Stimulated activated CD8-positive, alpha-beta memory T cell treated with anti-CD3 and anti-CD28 coated beads, Interleukin-15, amount 100 ng/mL, for 24 hours (primary cell): ENCODE measurements around the gene COX7A1.

Source experiments
- DNase-seq: peaks from one replicate; pipeline ENCODE4 v3.0.0-alpha.2; 2020; ENCODE audit warnings: low read depth

The COX7A1 gene

DNA sequence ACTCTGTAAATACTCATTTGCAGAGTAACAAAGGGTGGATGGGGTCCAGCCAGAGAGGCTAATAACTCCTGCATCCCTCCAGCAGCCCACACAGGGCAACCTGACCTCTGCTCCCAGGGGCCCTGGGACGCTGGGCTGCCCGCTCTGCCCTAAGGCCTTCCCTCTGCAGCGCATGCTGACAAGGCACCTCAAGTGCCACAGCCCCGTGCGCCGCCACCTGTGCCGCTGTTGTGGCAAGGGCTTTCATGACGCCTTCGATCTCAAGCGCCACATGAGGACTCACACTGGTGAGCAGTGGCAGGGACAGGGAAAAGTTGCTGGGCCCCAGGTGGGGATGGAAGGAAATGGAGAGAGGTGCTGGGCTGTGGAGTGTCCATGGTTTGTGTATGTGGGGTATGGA is 39.6 kb downstream of the COX7A1 start:
- DNase-seq = no peak

DNA sequence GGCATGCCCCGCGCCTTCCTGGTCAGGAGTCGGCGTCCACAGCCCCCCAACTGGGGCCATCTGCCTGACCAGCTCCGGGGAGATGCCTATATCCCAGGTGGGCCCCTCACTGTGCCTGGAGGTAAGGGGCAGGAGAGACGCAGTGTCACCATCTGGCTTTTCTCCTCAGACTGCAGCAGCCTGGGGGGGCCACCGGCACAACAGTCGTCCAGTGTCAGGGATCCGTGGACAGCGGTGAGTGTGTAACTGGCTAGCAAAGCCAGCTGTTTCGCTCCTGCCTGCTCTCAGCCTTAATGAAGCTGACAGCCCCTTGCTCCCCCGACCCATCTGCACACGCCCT is 41.1 kb downstream of the COX7A1 start:
- DNase-seq = no peak

DNA sequence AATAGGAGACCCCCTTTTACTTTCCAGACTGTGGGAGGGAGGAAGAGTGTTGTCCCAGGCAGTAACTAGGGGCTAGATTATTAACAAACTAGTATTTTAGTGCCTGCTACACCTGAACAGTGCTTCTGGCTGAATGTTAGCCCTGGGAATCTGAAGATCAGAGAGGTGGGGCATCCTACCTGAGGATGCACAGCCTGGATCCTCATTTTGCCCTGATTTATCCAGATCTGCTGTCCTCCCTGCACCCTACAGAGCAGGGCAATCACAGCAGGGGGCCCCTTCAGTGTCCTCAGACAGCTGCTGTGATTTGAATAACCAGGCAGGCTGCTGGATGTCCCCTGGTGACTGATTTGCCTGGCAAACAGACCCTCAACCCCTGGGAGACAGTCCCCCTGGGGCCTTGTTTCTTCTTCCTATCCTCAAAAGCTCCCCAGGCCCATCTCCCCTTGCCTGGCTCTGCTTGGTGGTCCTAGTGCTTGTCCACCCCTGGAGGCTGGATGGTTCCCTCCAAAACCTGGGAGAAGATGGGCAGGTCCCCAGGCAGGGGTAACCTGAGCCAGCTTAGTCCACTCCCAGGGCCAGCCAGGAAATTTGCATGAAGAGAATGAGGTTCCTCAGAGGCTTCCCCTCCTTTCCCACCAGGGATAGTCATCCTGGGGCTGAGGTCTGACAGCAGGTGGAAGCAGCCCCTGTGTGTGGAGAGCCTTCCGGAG is 41.6 kb downstream of the COX7A1 start, which contains the start of gene OVOL3:
Gene OVOL3 (plus strand): TSS at position 657 of the 713 bp plus-strand sequence. CDS start 60 bp downstream, outside the sequence.
- no peak for DNase-seq

DNA sequence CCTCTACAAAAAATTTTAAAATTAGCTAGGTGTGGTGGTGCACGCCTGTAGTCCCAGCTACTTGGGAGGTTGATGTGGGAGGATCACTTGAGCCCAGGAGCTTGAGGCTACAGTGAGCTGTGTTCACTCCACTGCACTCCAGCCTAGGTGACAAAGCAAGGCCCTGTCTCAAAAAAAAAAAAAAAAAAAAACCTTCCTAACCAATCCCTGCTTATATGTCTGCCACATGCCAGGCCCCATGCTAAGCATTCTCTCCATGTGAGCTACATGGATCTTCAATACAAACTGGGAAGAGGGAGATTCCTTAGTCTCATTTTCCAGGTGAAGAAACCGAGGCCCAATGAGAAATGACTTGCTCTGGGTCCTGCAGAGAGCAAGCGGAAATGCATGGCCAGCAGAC is 43.6 kb downstream of the COX7A1 start:
- no peak for DNase-seq

DNA sequence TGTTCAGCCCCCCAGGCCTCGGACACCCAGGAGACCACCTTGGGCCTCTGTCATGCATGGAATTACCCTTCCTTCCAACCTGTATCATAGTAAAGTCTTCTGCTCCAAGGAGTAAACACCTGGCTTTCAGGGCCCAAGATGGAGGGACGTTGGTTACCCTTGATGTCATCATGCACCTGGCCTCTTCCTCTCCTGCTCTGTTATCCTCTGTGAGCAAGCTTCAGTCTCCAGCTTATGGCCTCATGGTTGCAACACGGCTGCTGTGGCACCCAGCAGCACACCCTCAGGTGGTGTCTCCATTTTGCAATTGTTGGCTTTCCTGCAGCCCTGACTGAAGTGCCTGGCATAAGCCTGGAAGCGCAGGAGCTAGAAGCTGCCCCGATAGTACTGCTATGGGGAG is 45.3 kb downstream of the COX7A1 start:
- no peak for DNase-seq

DNA sequence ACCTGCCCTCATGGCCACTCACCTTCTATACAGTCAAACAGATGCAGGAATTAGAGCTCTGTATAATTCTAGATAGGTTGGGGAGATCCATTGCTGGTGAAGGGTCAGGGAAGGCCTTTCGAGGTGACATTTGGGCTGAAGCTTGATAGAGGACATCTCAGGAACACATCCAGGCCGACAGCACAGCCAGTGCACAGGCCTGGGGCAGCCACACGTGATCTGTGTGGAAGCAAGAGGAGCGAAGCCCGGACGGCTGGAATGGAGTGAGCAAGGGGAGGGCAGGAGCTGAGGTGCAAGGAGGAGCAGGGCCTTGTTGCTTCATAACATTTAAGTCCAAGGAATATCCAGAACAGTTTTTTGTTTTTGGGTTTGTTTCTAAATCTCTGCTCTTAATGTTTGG is 45.8 kb downstream of the COX7A1 start:
- no peak for DNase-seq

DNA sequence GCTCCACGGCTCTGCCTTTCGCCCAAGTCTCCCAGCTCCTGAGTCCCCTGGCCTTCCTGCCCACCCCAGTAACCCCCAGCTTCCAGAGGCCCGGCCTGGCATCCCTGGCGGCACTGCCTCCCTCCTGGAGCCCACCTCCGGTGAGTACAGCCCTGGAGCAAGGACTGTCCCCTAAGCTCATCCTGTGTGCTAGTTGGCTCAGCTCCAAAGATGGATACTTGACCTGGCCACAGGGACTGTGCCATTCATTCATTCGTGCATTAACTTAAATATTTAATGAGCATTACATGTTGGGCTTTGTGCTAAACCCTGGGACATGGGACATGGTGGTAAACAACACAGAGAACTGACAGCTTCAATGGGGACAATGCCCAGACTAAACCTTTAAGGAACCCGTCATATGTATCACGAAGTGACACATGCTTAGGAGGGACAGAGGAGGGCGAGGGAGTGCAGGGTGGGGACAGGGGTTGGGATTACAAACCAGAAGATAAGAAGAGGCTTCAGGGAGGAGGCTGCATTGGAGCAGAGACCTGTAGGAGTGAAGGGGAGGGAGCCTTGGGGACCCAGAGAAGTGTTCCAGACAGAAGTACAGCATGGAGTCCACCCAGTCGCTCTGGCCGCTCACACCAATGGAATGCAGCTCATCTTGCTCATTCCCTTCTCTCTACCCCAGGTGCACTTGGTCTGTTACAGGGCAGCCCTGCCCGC is 48.2 kb downstream of the COX7A1 start:
- DNase-seq = no peak

DNA sequence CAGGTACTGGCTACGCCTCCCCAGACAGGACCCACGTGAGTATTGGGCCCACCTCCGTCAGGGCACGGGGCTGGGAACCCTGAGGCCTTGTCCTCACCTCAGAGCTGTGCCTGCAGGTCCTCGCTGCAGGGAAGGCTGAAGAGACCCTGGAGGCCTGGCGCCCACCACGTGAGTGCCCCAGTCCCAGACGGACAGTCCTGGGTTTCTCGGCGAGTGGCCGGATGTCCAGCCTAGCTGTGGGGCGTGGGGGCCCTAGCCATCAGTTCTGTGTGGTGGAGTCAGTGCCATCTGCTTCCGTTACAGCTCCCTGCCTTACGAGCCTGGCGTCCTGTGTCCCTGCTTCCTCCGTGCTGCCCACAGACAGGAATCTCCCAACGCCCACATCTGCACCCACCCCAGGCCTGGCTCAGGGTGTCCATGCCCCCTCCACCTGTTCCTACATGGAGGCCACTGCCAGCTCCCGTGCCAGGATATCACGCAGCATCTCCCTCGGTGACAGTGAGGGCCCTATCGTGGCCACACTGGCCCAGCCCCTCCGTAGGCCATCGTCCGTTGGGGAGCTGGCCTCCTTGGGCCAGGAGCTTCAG is 49.1 kb downstream of the COX7A1 start:
- no peak for DNase-seq

DNA sequence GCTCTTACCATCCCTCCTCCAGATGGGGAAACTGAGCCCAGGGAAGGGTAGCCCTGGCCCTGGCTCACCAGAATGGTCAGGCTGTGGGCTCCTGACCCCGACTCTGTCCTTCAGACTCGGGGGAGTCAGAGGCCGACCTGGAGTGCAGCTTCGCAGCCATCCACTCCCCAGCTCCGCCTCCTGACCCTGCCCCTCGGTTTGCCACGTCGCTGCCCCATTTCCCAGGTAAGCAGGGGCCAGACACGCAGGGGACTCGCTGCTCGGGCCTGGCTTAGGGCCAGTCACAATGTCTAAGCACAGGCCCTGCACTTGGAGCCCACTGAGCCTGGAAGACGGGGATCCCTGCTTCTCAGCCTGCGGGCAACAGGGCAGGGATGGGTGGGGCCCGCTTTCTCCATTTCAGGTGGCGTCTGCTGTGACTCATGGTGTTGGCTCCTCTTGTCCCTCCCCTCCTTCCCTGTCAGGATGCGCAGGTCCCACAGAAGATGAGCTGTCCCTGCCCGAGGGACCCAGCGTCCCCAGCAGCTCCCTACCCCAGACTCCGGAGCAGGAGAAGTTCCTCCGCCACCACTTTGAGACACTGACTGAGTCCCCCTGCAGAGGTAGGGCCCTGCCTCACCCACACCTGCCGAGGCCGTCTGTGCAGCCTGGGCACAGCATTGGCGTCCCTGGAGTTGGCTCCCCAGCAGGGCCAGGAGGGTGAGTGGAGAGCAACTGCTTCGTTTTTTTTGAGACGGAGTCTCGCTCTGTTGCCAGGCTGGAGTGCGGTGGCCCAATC is 50.5 kb downstream of the COX7A1 start:
- no peak for DNase-seq
